ENCODE data around the gene NEK1. TPM values are rescaled to one million over a fixed set of nuclear protein-coding genes. Genes with fewer than 3 reads are reported as not detected.

Gene NEK1
- total RNA-seq, 1 experiment from 2014 or later = 12.3 TPM

DNA sequence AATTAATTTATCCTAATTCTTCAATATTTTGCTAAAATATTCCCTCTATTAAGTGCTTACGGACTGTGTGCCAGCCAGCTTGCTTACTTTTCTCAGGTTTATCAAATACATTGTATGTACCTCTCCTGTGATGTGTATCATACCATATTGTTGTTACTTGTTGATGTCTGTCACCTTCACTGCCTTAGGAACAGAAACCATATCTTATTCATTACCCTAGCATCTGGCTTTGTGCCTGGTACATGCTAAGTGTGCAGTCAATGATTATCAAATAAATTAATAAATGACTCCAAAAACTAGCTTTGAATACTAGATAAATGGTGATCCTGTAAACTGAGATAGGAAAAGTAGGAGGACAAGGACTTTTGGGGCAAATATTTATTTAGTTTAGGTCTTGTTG, 14.9 kb upstream of the NEK1 start:
- Histone ChIP-seq H3K9ac (ENCODE audit: extremely low read depth, insufficient read length, low read length) (no peak overlapping the region), H3K18ac (ENCODE audit: insufficient read length, low read depth, low read length) (no peak overlapping the region), H2AK5ac (ENCODE audit: insufficient read length, low read length) (no peak overlapping the region), H3K79me2 (ENCODE audit: insufficient read depth, low read length) (peaks cover 11% of the 10 kb centered on the region; the same call in 1 of the 2 replicates), H3K23me2 (ENCODE audit: insufficient read length, low read depth, low read length, poor library complexity, severe bottlenecking) (no peaks in the 10 kb centered on the region), H3K27ac (ENCODE audit: insufficient read length, low read depth, low read length) (no peak overlapping the region), H3K23ac (ENCODE audit: insufficient read length, low read depth, low read length) (no peak overlapping the region), H3K4ac (ENCODE audit: low read depth, low read length) (no peak overlapping the region), H3T11ph (ENCODE audit: low read length) (no peak overlapping the region), H2BK5ac (ENCODE audit: insufficient read length, low read length) (no peak overlapping the region), H2AFZ (ENCODE audit: low read length) (no peak overlapping the region), H3K9me3 (ENCODE audit: control insufficient read depth, low read depth, low read length) (no peaks in the 10 kb centered on the region), H3K14ac (ENCODE audit: insufficient read depth, low read length) (no peak overlapping the region), H2BK20ac (ENCODE audit: low read depth, low read length, poor library complexity, severe bottlenecking) (no peak overlapping the region), H3K4me2 (ENCODE audit: insufficient read depth, insufficient read length, low read length) (no peak overlapping the region), H4K91ac (ENCODE audit: insufficient read length, low read depth, low read length) (no peak overlapping the region), H4K20me1 (ENCODE audit: control insufficient read depth, insufficient read depth, insufficient read length) (no peaks in the 10 kb centered on the region), H4K8ac (replicated peaks; ENCODE audit: insufficient read length, low read depth, low read length) (no peak overlapping the region), H3K27me3 (ENCODE audit: insufficient read depth, low read length) (no peaks in the 10 kb centered on the region), H3K4me1 (ENCODE audit: insufficient read depth, low read length) (no peaks in the 10 kb centered on the region), H2BK120ac (ENCODE audit: low read depth, low read length, poor library complexity, severe bottlenecking) (no peak overlapping the region), H3K79me1 (ENCODE audit: insufficient read depth, low read depth, low read length, poor library complexity, severe bottlenecking) (no peaks in the 10 kb centered on the region), H2BK12ac (ENCODE audit: insufficient read length, low read depth, low read length) (no peak overlapping the region), H2BK15ac (ENCODE audit: low read depth, low read length) (no peak overlapping the region), H4K5ac (ENCODE audit: insufficient read length, low read depth, low read length) (no peak overlapping the region), H3K56ac (ENCODE audit: insufficient read length, low read depth, low read length) (no peak overlapping the region)
- H3K9me3 Mint-ChIP-seq = no peaks in the 10 kb centered on the region
- TF ChIP-seq, protein P1, sequence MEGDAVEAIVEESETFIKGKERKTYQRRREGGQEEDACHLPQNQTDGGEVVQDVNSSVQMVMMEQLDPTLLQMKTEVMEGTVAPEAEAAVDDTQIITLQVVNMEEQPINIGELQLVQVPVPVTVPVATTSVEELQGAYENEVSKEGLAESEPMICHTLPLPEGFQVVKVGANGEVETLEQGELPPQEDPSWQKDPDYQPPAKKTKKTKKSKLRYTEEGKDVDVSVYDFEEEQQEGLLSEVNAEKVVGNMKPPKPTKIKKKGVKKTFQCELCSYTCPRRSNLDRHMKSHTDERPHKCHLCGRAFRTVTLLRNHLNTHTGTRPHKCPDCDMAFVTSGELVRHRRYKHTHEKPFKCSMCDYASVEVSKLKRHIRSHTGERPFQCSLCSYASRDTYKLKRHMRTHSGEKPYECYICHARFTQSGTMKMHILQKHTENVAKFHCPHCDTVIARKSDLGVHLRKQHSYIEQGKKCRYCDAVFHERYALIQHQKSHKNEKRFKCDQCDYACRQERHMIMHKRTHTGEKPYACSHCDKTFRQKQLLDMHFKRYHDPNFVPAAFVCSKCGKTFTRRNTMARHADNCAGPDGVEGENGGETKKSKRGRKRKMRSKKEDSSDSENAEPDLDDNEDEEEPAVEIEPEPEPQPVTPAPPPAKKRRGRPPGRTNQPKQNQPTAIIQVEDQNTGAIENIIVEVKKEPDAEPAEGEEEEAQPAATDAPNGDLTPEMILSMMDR (conservative IDR thresholded peaks at IDR 0.05) = no peak
- peaks cover 2 to 4% (median 2%) of the 10 kb centered on the region in 3 experiments; a peak in 1 of 7 replicates for H3K36me3 Mint-ChIP-seq (ENCODE audit: insufficient read depth in 1 of 3, low read depth in 3 of 3)
- no peak for DNase-seq
- no CpG with 5 or more reads among the region's 1 CpG for WGBS (ENCODE audit: extremely low coverage, insufficient read length, low lambda C conversion rate)
- no peak overlapping the region for H3K27ac Mint-ChIP-seq
- H3K4me3 Mint-ChIP-seq = no peak overlapping the region
- H3K27me3 Mint-ChIP-seq (ENCODE audit: low read depth) = no peaks in the 10 kb centered on the region
- peaks cover 3 to 4% of the 10 kb centered on the region in 2 experiments for H3K4me1 Mint-ChIP-seq

Measured in H9 (cell line).